Colon (tissue), 2 donors: ENCODE data around the gene CACNB1.
"Not testable (repeated sequence)": the region's sequence is repeated elsewhere in the genome, so short reads cannot be mapped to it uniquely, and the experiment has no call there.

Experiments
- FAIRE-seq: peaks from 2 replicates; lab custom pipeline; 2012; peaks lifted over from hg19 to GRCh38; lab: Jason Lieb, UNC
- donor health status: control.
- donor health status: control.

The CACNB1 gene

GRCh38 chr17:39151150-39151942, 46.1 kb downstream of the CACNB1 start, which contains the start of gene PLXDC1:
Gene PLXDC1 (minus strand): TSS chr17:39151637. CDS start chr17:39151437, 200 bp downstream.
- no peak for FAIRE-seq

GRCh38 chr17:39150795-39151149, 46.7 kb downstream of the CACNB1 start:
- FAIRE-seq: no peak

GRCh38 chr17:39150104-39150634, 47.3 kb downstream of the CACNB1 start:
- FAIRE-seq: no peak

GRCh38 chr17:39147221-39148185, 50.0 kb downstream of the CACNB1 start:
- FAIRE-seq: no peak

- FAIRE-seq: no peak
Measured at GRCh38 chr17:39146273-39146672, 51.2 kb downstream of the CACNB1 start.

GRCh38 chr17:39145143-39145542, 52.3 kb downstream of the CACNB1 start:
- FAIRE-seq: no peak

DNA sequence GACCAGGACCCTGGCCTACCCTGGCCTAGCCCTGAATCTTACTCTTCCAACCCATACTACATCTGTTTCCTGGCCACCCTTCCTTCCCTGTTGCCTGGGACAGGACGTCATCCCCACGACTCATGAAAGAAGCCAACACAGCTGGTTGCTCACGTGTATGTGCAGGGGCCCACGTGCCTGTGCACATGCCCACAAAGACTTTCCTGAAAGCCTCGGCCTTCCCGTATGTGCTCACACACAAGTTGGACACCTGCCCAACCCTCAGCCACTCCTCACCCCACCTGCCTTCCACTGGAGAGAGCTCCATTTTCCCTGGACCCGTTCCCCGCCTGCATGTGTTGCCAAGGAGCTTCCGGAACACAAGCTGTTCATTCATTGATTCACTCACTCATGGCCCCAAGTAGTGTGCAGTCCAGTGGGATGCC, 53.0 kb downstream of the CACNB1 start:
- FAIRE-seq: no peak

GRCh38 chr17:39143552-39144093, 53.8 kb downstream of the CACNB1 start:
- no peak for FAIRE-seq

DNA sequence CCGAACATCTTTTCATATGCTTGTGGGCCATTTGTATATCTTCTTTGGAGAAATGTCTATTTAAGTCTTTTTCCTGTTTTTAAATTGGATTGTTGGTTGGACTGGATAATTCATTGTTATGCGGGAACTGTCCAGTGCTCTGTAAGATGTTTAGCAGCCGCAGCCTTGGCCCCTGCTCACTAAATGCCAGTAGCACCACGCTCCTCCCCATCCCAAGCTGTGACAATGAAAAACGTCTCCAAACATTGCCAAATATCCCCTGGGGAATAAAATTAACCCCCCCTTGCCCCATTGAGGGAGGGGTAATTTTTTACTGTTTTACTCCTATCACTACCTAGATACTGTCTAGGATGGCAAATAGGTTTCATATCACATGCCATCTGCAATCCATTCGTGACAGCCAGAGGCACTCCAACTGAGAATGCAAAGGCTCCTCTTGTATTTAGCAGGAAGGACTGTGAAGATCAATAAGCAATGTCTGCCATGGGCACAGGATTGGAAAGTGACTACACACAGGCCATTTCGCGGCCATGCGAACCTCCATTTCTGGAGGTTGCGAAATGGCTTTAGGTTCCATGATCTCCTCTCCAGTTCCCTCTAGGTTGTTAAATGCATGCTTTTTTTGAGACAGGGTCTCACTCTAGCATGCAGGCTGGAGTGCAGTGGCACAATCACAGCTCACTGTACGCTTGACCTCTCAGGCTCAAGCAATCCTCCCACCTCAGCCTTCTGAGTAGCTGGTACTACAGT, 55.4 kb downstream of the CACNB1 start:
- no peak for FAIRE-seq

GRCh38 chr17:39141294-39141693, 56.2 kb downstream of the CACNB1 start:
- no peak for FAIRE-seq

- FAIRE-seq: no peak
Measured at GRCh38 chr17:39139561-39139960, 57.9 kb downstream of the CACNB1 start.

GRCh38 chr17:39139161-39139511, 58.3 kb downstream of the CACNB1 start:
- FAIRE-seq: no peak

- no peak for FAIRE-seq
Measured at GRCh38 chr17:39138431-39139160, 58.9 kb downstream of the CACNB1 start.

GRCh38 chr17:39134878-39135277, 62.6 kb downstream of the CACNB1 start:
- FAIRE-seq: no peak

DNA sequence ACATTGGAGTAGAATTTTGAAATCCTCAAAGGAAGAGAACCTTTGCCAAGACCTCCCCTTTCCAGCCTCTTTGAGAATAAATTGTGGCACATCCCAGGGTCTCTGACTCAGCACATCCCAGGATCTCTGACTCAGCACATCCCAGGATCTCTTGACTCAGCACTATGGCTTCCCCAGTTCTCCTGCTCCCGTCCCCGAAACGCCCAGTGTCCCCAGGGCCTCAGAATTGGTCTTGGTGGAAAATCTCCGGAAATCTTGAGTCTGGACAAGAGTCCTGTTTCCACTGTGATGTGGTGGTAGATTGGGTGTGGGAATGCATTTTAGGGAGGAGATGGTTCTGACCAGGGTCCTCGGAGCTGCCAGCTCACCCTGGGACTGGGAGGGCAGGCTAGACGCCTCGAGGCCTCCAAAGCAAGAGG, 65.3 kb downstream of the CACNB1 start:
- FAIRE-seq: no peak

DNA sequence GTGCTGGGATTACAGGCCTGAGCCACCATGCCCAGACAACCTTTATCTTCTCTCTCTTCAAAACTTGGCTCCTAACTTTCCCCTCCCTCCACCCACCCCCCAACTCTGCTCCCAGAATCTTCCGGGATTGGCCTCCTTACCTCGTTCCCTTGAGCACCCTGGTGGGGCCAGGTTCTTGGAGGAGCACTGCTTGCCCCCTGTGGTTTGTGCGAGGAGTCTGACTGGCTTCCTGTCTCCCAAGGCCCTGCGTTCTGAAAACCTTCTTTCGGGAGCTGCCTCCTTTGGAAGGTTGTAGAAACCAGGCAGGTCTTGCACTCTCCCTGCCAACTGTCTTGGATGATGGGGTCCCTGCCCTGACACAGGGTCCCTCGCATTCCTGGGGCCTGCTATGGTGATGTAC, 65.9 kb downstream of the CACNB1 start:
- no peak for FAIRE-seq

DNA sequence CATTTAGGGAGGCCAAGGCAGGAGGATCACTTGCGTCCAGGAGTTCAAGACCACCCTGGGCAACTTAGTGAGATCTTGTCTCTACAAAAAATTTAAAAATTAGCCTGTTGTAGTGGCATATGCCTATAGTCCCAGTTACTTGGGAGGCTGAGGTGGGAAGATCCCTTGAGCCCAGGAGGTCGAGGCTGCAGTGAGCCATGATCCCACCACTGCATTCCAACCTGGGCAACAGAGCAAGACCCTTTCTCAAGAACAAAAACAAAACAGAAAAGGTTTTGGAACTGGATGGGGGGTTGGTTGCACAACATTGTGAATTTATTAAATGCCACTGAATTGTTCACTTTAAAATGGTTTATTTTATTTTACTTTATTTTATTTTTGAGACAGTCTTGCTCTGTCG, 67.3 kb downstream of the CACNB1 start:
- no peak for FAIRE-seq

GRCh38 chr17:39129544-39129943, 67.9 kb downstream of the CACNB1 start:
- not testable (repeated sequence) for FAIRE-seq

DNA sequence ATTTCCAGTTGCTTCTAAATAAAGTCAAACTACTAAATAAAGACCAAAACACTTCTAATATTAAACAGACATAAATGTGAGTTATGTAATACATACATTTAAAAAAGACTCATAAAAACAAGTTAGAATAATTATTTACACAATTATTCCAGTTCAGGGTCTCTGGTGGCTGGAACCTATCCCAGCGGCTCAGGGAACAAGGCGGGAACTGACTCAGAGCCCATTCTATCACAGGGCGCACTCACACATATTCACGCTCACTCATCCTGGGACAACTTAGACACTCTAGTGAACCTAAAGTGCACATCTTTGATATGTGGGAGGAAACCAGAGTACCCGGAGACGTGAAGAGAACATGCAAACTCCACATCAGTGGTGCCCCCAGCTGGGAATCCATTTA, 71.0 kb downstream of the CACNB1 start:
- no peak for FAIRE-seq

GRCh38 chr17:39125143-39125875, 72.2 kb downstream of the CACNB1 start:
- FAIRE-seq: no peak
